GM12864 (cell line): ENCODE results near the gene ACP2.

Experiments
- DNase-seq: peaks from one replicate; pipeline ENCODE4 v3.0.0-alpha.2; 2011; ENCODE audit warnings: low read depth
- H3K4me3 ChIP-seq: 2 replicates; pipeline ENCODE4 v1.5.1; 2011; ENCODE audit warnings: mild to moderate bottlenecking, low read depth, low read length, control low read depth
- TF ChIP-seq, protein P1 (sequence below): IDR thresholded peaks from 2 replicates; pipeline ENCODE4 v1.5.1; 2011; ENCODE audit warnings: low read depth, mild to moderate bottlenecking, moderate library complexity, low read length, control low read depth, inconsistent platforms; ENCODE audit errors: missing control alignments

ACP2 gene

DNA sequence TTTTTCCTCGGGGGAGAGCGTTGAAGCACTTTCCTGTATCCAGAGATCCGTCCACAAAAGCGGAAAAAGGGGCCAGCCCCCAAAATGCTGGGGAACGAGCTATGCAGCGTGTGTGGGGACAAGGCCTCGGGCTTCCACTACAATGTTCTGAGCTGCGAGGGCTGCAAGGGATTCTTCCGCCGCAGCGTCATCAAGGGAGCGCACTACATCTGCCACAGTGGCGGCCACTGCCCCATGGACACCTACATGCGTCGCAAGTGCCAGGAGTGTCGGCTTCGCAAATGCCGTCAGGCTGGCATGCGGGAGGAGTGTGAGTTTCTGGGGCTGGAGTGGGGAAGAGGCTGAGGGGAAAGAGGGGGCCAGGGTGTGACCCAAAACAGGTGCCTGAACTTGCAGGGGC is 11.8 kb upstream of the ACP2 start:
- no peak overlapping the region for H3K4me3 ChIP-seq
- no peak for DNase-seq
- TF ChIP-seq, protein P1, sequence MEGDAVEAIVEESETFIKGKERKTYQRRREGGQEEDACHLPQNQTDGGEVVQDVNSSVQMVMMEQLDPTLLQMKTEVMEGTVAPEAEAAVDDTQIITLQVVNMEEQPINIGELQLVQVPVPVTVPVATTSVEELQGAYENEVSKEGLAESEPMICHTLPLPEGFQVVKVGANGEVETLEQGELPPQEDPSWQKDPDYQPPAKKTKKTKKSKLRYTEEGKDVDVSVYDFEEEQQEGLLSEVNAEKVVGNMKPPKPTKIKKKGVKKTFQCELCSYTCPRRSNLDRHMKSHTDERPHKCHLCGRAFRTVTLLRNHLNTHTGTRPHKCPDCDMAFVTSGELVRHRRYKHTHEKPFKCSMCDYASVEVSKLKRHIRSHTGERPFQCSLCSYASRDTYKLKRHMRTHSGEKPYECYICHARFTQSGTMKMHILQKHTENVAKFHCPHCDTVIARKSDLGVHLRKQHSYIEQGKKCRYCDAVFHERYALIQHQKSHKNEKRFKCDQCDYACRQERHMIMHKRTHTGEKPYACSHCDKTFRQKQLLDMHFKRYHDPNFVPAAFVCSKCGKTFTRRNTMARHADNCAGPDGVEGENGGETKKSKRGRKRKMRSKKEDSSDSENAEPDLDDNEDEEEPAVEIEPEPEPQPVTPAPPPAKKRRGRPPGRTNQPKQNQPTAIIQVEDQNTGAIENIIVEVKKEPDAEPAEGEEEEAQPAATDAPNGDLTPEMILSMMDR, result no peak

DNA sequence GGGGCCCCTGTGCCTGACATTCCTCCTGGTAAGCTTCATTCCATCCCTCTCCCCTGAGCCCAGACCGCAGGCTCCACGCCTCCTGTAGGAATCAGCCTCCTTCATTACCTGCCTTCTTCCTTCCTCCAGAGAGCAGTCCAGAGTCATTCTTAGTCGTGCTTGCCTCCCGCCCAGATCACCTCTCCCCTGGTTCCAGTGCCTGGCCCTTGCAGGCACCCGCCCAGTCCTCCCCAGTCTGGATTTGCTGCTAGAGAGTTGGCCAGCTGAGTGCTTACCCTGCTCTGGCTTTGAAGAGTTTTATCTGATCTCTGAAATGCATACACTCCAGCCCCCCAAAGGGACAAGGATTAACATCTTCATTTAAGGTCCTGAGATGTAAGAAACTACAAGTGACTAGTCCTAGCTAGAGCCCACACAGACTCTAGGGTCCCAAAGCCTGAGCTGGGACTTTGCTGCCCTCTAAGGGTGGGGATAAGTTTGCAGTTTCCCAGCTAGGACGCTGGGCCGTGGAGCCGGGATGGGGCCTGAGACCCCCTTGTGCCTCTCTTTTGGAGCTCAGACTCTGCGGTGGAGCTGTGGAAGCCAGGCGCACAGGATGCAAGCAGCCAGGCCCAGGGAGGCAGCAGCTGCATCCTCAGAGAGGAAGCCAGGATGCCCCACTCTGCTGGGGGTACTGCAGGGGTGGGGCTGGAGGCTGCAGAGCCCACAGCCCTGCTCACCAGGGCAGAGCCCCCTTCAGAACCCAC is 10.8 kb upstream of the ACP2 start:
- no peak for DNase-seq
- TF ChIP-seq, protein P1, result peak; percentile 68
- H3K4me3 ChIP-seq, result no peak overlapping the region

DNA sequence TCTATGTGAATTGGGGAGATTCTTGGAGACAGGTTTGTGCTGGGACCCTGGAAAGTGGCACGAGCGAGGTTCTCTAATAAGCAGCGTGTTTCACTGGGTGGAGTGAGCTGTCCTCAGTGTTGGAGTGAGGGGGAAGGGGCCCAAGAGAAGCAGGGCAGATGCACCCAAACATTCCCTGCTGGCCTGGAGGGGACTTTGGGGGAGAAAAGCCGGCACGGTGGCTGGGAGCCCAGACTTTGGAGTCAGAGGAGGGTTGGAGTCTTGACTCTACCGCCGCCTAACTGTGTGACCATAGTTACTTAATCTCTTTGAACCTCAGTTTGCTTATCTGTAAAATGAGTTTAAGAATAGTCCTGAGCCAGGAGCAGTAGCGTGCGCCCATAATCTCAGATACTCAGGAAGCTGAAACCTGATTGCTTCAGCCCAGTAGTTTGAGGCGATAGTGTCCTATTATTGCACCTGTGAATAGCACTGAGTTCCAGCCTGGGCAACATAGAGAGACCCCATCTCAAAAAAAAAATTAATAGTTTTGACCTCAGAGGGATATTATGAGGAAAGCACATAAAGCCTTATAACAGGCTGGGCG is 9.8 kb upstream of the ACP2 start:
- H3K4me3 ChIP-seq, result no peak overlapping the region
- DNase-seq, result no peak
- TF ChIP-seq, protein P1, result no peak

DNA sequence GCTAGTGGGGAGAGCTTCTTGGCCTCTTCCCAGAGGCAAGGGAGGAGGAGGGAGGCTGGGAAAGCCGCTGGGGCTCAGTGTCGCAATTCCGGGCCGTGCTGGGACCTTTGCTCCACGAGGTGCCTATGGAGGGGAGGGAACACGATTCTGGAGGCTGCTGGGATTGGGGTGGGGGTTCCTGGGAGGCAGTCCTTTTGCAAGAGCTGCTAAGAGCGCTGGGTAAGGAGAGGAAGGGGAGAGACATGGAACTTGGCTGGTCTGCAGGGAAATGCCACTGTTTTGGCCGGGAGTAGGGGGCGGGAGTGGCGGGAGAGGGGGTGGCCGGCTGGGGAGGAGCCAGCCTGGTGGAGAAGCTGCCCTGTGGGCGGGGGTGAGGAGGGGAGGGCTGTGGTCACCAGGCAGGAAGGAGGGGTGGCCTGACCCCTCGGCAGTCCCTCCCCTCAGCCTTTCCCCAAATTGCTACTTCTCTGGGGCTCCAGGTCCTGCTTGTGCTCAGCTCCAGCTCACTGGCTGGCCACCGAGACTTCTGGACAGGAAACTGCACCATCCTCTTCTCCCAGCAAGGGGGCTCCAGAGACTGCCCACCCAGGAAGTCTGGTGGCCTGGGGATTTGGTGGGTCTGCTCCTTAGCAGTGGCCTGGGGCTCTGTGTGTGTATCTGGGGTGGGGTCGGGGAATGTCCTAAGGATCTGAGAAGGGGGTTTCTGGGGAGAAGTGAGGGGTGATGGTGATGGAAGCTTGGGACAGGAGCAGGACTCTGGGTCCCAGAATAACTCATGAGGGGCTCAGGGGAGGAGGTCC is 9.1 kb upstream of the ACP2 start, which contains the start of gene NR1H3:
Gene NR1H3, plus strand, starts transcription at position 480 of the 800 bp plus-strand sequence. CDS start 1,221 bp downstream, outside the sequence.
- TF ChIP-seq, protein P1, result peak; percentile 22
- no peak within 1 kb of the TSS for H3K4me3 ChIP-seq
- DNase-seq, result no peak

DNA sequence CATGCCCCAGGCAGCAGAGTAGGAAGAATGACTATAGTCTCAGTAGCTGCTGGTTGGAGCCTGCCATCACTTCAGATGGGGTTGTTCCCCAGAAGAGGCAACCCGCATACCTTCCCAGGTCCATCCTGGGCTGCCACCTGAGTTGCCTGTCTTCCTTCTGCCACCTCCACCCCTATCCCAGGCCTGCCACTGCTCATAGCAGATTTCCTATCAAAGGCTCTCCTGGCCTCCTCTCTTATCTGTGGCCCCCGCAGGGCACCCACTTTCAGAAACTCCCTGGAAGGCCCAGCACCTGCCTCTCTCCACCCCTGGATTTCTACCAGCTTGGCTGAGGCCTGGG is 8.5 kb upstream of the ACP2 start:
- TF ChIP-seq, protein P1, result no peak
- DNase-seq, result no peak
- no peak overlapping the region for H3K4me3 ChIP-seq

DNA sequence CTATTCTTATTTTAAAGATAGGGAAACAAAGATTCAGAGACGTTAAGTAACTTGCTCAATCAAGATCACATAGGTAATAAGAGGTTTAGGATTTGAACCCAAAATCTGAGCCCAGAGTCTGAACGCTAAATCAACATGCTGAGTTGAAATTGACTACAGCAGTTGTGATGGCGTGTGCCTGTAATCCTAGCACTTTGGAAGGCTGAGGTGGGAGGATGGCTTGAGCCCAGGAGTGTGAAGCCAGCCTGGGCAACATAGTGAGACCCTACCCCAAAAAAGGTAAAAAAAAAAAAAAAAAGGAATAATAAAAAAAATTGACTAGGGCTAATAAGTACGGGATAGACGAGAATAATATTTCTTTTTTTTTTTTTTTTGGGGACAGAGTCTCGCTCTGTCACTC is 7.8 kb upstream of the ACP2 start:
- H3K4me3 ChIP-seq, result no peak overlapping the region
- DNase-seq, result no peak
- TF ChIP-seq, protein P1, result no peak
